ENCODE results near the gene BBLN.

The BBLN gene

GRCh38 chr9:128114326-128115186, 45.5 kb upstream of the BBLN start:
- TF ChIP-seq EZH2phosphoT487 (IDR thresholded peaks at IDR 0.05; ENCODE audit: borderline replicate concordance, low read length): no peak
- TF ChIP-seq, protein P1, sequence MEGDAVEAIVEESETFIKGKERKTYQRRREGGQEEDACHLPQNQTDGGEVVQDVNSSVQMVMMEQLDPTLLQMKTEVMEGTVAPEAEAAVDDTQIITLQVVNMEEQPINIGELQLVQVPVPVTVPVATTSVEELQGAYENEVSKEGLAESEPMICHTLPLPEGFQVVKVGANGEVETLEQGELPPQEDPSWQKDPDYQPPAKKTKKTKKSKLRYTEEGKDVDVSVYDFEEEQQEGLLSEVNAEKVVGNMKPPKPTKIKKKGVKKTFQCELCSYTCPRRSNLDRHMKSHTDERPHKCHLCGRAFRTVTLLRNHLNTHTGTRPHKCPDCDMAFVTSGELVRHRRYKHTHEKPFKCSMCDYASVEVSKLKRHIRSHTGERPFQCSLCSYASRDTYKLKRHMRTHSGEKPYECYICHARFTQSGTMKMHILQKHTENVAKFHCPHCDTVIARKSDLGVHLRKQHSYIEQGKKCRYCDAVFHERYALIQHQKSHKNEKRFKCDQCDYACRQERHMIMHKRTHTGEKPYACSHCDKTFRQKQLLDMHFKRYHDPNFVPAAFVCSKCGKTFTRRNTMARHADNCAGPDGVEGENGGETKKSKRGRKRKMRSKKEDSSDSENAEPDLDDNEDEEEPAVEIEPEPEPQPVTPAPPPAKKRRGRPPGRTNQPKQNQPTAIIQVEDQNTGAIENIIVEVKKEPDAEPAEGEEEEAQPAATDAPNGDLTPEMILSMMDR (IDR thresholded peaks at IDR 0.05; ENCODE audit: low read depth, low read length, poor library complexity, severe bottlenecking): no peak
- Histone ChIP-seq H3K79me2 (ENCODE audit: control insufficient read depth, low read length) (no peaks in the 10 kb centered on the region), H3K9me2 (replicated peaks; ENCODE audit: control insufficient read depth, low read length) (no peaks in the 10 kb centered on the region), H3F3A (ENCODE audit: control insufficient read depth, insufficient read depth) (peaks cover 4% of the 10 kb centered on the region; the same call in 1 of the 2 replicates), H3K36me3 (ENCODE audit: control insufficient read depth, low read length) (peaks cover 44% of the 10 kb centered on the region), H3K4me3 (ENCODE audit: low read length) (no peak overlapping the region), H3K27me3 (ENCODE audit: control insufficient read depth, low read length) (no peaks in the 10 kb centered on the region), H4K20me1 (ENCODE audit: control insufficient read depth, insufficient read depth, low read depth, low read length) (no peaks in the 10 kb centered on the region), H3K27ac (ENCODE audit: low read depth, low read length) (no peak overlapping the region), H3K4me2 (ENCODE audit: low read length) (no peak overlapping the region), H3K4me1 (ENCODE audit: control insufficient read depth, low read length) (peaks cover 3% of the 10 kb centered on the region; the same call in 1 of the 2 replicates), H3K9me3 (ENCODE audit: control insufficient read depth, insufficient read depth, low read length) (no peaks in the 10 kb centered on the region)

- Histone ChIP-seq H4K20me1 (ENCODE audit: control insufficient read depth, insufficient read depth, low read depth, low read length) (no peaks in the 10 kb centered on the region), H3F3A (ENCODE audit: control insufficient read depth, insufficient read depth) (peaks cover 7% of the 10 kb centered on the region; the same call in 1 of the 2 replicates), H3K4me3 (ENCODE audit: low read length) (no peak overlapping the region), H3K79me2 (ENCODE audit: control insufficient read depth, low read length) (no peaks in the 10 kb centered on the region), H3K9me2 (replicated peaks; ENCODE audit: control insufficient read depth, low read length) (no peaks in the 10 kb centered on the region), H3K27me3 (ENCODE audit: control insufficient read depth, low read length) (no peaks in the 10 kb centered on the region), H3K27ac (ENCODE audit: low read depth, low read length) (no peak overlapping the region), H3K36me3 (ENCODE audit: control insufficient read depth, low read length) (peaks cover 48% of the 10 kb centered on the region), H3K9me3 (ENCODE audit: control insufficient read depth, insufficient read depth, low read length) (no peaks in the 10 kb centered on the region), H3K4me2 (ENCODE audit: low read length) (no peak overlapping the region), H3K4me1 (ENCODE audit: control insufficient read depth, low read length) (peaks cover 3% of the 10 kb centered on the region; the same call in 1 of the 2 replicates)
- TF ChIP-seq, protein P1 (IDR thresholded peaks at IDR 0.05; ENCODE audit: low read depth, low read length, poor library complexity, severe bottlenecking): no peak
These were observed 44.6 kb upstream of the BBLN start for GRCh38 chr9:128115187-128116103.

DNA sequence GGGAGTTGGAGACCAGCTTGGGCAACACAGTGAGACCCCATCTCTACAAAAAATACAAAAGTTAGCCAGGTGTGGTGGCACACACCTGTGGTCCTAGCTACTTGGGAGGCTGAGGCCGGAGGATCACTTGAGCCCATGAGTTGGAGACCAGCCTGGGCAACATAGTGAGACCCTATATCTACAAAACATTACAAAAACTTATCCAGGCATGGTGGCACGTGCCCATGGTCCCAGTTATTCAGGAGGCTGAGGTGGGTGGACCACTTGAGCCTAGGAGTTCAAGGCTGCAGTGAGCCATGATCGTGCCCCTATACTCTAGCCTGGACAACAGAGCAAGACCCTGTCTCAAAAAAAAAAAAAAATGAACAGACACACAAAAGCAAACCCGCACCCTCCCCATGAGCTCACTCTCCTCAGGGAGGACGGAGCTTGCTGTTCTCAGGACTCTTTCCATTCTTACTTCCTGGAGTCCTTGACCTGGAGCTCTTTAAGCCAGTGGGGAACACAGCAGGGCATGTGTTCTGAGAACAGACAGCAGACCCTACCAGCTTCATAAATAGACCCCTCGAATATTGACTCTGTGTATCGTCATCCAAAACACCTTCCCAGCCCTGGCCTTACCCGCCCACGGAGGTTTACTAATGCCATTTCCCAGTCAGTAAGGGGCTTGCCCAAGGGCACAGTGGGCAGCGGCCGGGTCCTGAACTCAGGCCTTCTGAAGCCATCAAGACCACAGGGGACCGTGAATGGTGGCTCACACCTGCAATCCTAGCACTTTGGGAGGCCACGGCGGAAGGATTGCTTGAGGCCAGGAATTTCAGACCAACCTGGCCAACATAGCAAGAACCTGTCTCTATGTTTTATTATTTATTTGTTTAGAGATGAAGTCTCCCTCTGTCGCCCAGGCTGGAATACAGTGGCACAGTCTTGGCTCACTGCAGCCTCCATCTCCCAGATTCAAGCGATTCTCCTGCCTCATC, 43.7 kb upstream of the BBLN start:
- H3F3A ChIP-seq (ENCODE audit: control insufficient read depth, insufficient read depth): peaks cover 7% of the 10 kb centered on the region; the same call in 1 of the 2 replicates
- H3K9me2 ChIP-seq (replicated peaks; ENCODE audit: control insufficient read depth, low read length): no peaks in the 10 kb centered on the region
- no peaks in the 10 kb centered on the region for H3K27me3 ChIP-seq (ENCODE audit: control insufficient read depth, low read length)
- H3K27ac ChIP-seq (ENCODE audit: low read depth, low read length): no peak overlapping the region
- peaks cover 3% of the 10 kb centered on the region; the same call in 1 of the 2 replicates for H3K4me1 ChIP-seq (ENCODE audit: control insufficient read depth, low read length)
- H4K20me1 ChIP-seq (ENCODE audit: control insufficient read depth, insufficient read depth, low read depth, low read length): no peaks in the 10 kb centered on the region
- H3K4me3 ChIP-seq (ENCODE audit: low read length): no peak overlapping the region
- H3K36me3 ChIP-seq (ENCODE audit: control insufficient read depth, low read length): peaks cover 49% of the 10 kb centered on the region
- H3K79me2 ChIP-seq (ENCODE audit: control insufficient read depth, low read length): no peaks in the 10 kb centered on the region
- no peaks in the 10 kb centered on the region for H3K9me3 ChIP-seq (ENCODE audit: control insufficient read depth, insufficient read depth, low read length)
- no peak overlapping the region for H3K4me2 ChIP-seq (ENCODE audit: low read length)
- TF ChIP-seq, protein P1 (IDR thresholded peaks at IDR 0.05; ENCODE audit: low read depth, low read length, poor library complexity, severe bottlenecking): no peak
- TF ChIP-seq EZH2phosphoT487 (IDR thresholded peaks at IDR 0.05; ENCODE audit: borderline replicate concordance, low read length): no peak

All from DOHH2 (cell line).